HG03066 (cell line): Measurements from ENCODE around the gene CACNA1I.

Source experiments
- ATAC-seq: cut with Tn5 transposase; IDR thresholded peaks from one replicate; pipeline ENCODE4 v1.9.1; 2021; ENCODE audit warnings: low read depth; ENCODE audit not compliant: unreplicated experiment

CACNA1I gene

GRCh38 chr22:39664485-39665200, 94.1 kb downstream of the CACNA1I start:
- no peak for ATAC-seq

GRCh38 chr22:39665229-39665628, 94.7 kb downstream of the CACNA1I start:
- ATAC-seq, result no peak

- ATAC-seq, result no peak
Measured at GRCh38 chr22:39665661-39666431, 95.3 kb downstream of the CACNA1I start.

- no peak for ATAC-seq
Measured at GRCh38 chr22:39666495-39666894, 95.9 kb downstream of the CACNA1I start.

- no peak for ATAC-seq
Measured at GRCh38 chr22:39666926-39667325, 96.4 kb downstream of the CACNA1I start.

- ATAC-seq, result no peak
Measured at GRCh38 chr22:39669432-39669831, 98.9 kb downstream of the CACNA1I start.

- ATAC-seq, result no peak
Measured at GRCh38 chr22:39671936-39672335, 101.4 kb downstream of the CACNA1I start.

GRCh38 chr22:39674536-39674935, 104.0 kb downstream of the CACNA1I start:
- no peak for ATAC-seq

GRCh38 chr22:39675947-39676346, 105.4 kb downstream of the CACNA1I start:
- ATAC-seq, result no peak

- no peak for ATAC-seq
Measured at GRCh38 chr22:39677967-39678366, 107.4 kb downstream of the CACNA1I start.

GRCh38 chr22:39678862-39679490, 108.4 kb downstream of the CACNA1I start:
- no peak for ATAC-seq

GRCh38 chr22:39679652-39680051, 109.1 kb downstream of the CACNA1I start:
- ATAC-seq, result no peak

- no peak for ATAC-seq
Measured at GRCh38 chr22:39680486-39680885, 109.9 kb downstream of the CACNA1I start.

GRCh38 chr22:39681038-39681861, 110.7 kb downstream of the CACNA1I start:
- ATAC-seq, result no peak

- ATAC-seq, result no peak
Measured at GRCh38 chr22:39682994-39683393, 112.4 kb downstream of the CACNA1I start.

- no peak for ATAC-seq
Measured at GRCh38 chr22:39683639-39684038, 113.1 kb downstream of the CACNA1I start.

GRCh38 chr22:39684702-39685281, 114.2 kb downstream of the CACNA1I start:
- no peak for ATAC-seq

- no peak for ATAC-seq
Measured at GRCh38 chr22:39685336-39686177, 115.0 kb downstream of the CACNA1I start.

GRCh38 chr22:39686178-39686620, 115.6 kb downstream of the CACNA1I start:
- ATAC-seq, result no peak
